ENCODE measurements around the gene SMAD6.

The SMAD6 gene

GRCh38 chr15:66796343-66796742, 94.3 kb downstream of the SMAD6 start:
- no peak for DNase-seq (ENCODE audit: low read depth)

- no peak for DNase-seq (ENCODE audit: low read depth)
Observed at GRCh38 chr15:66797921-66798320, 95.9 kb downstream of the SMAD6 start.

DNA sequence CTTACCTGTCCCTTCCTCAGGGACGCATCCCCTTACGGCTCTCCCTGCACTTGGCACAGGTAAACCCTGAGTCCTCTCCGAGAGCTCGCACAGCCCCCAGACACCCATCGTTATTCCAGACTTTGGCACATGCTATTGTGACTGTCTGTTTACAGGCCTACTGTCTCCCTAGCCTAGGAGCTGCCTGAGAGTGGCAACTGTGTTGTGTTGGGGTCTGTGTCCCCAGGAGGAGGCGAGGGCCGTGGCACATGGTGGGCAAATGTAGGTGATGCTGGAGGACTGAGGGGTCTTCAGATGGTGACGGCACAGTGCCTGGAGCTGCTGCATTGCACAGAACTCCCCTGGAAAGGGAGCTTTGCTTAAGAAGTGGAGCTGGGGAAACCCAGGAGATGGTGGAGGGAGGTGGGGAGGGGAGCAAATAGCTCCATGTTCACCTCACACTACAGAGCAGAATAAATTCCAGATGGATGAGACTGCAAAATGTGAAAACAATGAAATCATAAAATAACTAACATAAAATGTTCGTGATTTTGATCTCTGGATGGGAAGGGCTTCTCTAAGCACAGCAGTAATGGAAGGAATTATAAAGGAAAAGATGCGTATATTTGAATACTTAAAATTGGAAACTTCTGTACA, 96.5 kb downstream of the SMAD6 start:
- no peak for DNase-seq (ENCODE audit: low read depth)

DNA sequence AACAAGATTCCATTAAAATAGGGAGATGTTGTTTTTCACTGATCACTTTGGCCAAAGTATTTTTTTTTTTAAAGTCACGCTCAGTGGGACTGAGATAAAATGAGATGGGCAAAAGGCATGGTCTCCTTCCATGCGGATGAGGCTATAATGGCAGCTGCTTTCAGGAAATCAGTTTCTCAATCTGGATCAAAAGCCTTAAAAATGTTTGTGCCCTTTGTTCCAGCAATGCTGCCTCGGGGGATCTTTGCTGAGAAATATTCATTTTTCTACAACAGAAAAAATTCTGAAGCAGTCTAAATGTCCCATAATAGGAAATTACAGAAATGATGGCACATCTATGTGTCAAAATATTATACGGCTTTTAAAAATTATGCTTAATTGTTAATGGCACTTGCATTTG, 97.2 kb downstream of the SMAD6 start:
- DNase-seq (ENCODE audit: low read depth), result no peak

GRCh38 chr15:66800584-66801235, 98.7 kb downstream of the SMAD6 start:
- no peak for DNase-seq (ENCODE audit: low read depth)

- no peak for DNase-seq (ENCODE audit: low read depth)
Observed at GRCh38 chr15:66801266-66801665, 99.2 kb downstream of the SMAD6 start.

DNA sequence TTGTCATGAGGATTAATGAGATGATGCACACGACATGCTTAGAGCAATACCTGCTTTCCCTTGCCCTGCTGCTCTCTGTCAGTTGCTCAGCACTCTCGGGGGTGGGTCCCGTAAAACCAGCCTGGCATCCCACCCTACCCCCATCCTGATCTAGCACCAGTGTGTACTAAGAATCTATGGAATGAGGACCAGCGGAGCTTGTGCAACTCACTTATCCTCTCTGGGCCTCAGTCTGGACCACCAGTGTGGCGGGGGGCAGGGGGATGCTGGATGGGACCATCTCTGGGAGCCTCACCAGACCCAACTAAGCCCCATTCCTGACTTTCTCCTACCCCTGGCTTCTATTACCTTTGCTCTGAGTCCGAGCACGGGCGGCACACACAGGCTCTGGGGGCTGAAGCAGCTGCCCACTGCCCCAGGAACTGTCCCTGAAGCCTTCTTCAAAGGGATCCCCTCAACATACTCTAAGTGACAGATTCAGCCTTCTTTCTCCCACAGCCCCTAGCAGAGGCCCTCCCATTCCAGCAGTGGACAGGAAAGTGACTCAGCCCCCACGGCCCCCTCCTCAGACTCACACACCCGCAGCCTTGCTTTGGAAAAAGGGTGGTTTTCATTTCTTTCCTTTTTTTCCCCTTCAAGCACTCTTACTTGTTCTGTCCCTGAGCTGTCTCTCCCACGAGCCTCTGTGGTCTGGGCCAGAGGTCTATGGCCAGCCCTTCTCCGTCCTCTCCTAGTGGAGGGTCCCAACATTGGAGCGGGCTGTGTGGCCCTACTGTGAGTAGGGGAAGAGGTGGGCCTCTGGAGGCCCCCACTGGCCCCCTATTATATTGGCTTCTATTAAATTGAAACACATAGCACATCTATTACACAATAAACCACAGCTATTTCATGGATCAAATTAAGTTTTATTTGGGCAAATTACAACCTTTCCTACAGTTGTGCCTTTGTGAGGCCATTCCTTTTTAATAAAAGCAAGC, 100.3 kb downstream of the SMAD6 start:
- DNase-seq (ENCODE audit: low read depth), result no peak

- DNase-seq (ENCODE audit: low read depth), result no peak
Observed at GRCh38 chr15:66803182-66803729, 101.2 kb downstream of the SMAD6 start.

GRCh38 chr15:66803749-66804148, 101.7 kb downstream of the SMAD6 start:
- DNase-seq (ENCODE audit: low read depth), result no peak

DNA sequence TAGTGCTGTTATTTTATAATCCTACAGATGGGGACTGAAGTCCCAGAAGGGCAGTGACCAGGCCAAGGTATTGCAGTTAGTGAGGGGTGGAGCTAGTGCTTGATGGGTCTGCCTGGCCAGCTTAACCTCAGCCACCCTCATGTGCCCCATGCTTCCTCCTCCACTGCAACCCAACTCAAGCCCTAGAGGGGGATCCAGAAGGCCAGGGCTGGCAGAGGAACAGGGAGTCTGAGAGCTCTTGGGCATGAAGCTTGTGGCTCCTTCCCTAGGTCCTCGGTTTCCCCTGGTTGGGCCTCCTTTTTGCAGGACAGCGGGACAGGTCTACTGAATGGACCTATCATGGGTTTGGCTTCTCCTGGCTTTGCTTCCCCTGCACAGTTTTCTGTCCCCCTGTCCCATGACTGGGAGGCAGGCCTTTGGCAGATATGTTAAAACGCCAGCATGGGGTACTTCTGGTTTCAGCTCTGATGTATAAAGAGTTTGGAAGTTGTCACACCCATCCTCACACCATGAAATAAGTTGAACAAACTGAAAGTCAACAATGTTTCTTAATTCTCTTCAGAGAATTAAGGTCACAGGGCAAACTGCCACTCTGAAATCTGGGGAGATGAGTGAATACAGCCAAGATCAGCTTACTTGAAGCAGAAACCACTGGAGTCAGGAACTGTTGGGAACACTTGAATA, 103.3 kb downstream of the SMAD6 start:
- no peak for DNase-seq (ENCODE audit: low read depth)

DNA sequence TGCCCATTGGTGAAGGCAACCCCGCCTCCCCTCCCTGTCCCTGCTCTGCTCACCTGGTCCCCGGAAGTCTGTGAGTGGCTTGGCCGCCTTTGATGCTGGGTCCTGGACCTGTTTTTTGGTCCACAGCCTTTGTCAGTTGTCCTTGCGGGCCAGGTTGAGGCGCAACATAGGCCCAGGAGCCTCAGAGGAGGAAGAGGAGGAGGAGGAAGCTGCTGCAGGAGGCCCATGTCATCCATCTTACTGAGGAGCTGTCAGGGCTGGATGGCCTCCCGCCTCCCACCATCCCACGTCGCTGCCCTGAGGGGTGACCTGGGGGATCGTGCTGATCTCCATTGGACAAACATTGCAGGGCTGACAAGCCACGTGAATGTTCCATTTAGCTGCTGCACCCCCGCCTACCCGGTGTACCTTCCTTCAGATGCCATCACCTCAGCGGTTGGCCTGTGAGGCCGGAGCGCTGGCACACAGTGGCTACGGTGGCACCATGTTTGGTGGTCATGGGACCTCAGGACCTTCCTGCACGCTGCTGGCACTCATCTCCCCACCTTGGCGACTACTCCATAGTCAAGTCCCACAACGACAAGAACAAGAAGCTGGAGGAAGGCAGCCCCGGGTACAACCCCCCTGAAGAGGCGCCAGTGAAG, 106.3 kb downstream of the SMAD6 start:
- DNase-seq (ENCODE audit: low read depth), result no peak

DNA sequence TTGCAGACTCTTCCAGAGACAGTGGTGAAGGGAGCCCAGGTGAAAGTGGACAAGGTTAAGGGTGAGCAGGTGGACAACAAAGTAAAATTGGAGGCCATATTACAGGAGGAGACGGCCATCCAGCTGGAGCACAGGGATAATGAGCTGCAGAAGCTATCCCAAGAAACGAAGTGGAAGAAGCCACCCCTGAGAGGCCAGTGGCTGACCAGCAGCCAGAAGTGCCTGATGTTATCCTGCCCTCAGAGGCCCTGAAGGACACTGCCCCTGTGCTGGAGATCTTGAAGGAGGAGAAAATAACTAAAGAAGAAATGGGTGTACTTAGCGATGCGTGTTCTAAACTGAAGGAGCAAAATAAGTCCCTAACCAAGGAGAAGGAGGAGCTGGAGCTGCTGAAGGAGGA, 107.6 kb downstream of the SMAD6 start:
- DNase-seq (ENCODE audit: low read depth), result no peak

DNA sequence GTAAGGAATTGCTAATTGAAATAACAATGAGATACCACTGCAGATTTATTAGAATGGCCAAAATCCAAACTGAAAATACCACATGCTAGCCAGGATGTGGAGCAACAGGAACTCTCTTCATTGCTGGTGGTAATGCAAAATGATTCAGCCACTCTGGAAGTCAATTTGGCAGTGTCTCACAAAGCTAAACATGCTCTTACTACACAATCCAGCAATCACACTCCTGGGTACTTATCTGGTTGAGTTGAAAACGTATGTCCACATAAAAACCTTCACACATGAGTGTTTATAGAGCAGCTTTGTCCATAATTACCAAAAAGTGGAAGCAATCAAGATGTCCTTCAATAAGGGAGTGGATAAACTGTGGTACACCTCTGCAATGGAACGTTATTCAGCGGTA, 113.3 kb downstream of the SMAD6 start:
- no peak for DNase-seq (ENCODE audit: low read depth)

DNA sequence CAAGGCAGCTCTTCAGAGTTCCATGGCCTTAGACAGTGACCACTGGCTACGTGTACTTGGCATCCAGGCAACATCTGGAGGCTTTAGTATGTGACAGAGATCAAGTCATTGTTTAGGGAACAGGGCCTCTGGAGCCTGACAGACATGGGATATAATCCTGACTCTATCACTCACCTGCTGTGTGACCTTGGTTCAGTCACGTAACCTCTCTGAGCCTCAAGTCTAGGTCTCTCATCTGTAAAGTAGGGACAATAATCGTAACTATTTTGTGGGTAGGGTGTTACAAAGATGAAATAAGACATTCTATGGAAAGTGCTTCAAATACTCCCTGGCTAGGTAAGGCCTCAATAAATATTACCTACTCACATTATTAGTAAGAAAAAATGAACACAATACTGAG, 114.2 kb downstream of the SMAD6 start:
- no peak for DNase-seq (ENCODE audit: low read depth)

DNA sequence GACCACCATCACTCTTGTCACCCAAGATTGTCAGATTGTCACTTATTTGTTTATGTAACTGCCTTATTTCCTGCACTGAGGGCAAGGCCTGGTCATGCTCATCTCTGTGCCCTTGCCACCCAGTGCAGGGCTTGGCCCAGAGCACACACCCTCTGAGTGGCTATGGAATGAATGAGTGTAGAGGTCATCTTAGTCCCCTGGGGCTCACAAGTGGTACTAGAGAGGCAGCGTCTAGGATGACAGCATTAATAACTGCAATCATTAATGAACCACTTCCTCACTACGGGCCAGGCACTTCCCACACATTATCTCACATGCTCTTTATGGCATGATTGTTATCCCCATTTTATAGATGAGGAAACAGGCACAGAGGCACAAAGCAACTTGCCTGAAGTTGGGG, 117.0 kb downstream of the SMAD6 start:
- DNase-seq (ENCODE audit: low read depth), result no peak

DNA sequence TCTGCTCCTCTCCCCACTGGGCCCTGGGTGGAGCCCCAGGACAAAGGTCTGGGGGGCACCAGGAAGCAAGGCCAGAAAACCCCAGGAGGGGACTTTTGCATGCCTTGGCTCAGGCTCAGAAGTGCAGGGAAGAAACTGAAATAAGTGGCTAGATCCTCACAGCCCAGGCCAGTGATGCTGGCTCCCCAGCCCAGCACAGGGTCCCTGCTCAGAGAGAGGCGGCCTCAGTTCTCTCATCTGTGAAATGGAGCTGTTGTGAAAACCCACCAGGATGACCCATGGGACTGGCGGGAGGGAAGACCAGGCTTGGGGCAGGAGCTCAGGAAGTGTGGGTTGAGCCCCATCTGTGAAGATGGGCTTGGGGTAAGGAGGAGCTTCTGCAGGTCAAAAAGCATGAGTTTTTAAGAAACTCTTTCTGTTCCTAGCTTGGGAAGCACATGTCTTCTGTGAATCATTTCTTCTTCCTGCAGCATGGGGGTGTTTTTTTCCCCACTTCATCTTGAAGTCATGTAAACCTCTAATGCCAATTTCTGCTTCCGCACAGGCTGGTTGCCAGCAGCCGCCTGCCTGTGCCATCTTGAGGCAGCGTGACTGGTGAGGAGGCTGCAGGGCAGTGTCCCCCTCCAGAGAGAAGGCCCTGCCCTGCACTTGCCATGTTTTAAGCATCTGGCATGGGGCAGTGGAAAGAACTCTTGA, 118.6 kb downstream of the SMAD6 start:
- DNase-seq (ENCODE audit: low read depth), result no peak

GRCh38 chr15:66821307-66821706, 119.3 kb downstream of the SMAD6 start:
- DNase-seq (ENCODE audit: low read depth), result no peak

GRCh38 chr15:66822114-66822513, 120.1 kb downstream of the SMAD6 start:
- DNase-seq (ENCODE audit: low read depth), result no peak

DNA sequence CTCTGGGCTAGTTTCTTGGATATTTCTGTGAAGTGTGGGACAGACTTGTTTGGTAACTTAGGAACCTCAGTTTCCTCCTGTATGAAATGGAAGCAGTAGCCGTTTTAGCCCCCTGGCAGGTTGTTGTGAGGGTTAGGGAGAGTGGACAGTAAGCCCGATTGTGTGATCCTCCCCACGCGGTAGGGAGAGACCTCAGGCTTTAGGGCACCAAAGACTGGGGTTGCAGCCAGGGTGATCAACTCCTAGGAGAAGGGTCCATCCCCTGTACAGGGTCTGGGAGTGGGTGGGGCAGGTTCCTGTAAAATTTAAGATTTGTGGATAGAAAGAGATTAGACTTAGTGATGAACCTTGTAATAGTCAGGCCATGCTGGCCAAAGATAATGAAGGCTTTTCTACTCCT, 120.5 kb downstream of the SMAD6 start:
- DNase-seq (ENCODE audit: low read depth), result no peak

DNA sequence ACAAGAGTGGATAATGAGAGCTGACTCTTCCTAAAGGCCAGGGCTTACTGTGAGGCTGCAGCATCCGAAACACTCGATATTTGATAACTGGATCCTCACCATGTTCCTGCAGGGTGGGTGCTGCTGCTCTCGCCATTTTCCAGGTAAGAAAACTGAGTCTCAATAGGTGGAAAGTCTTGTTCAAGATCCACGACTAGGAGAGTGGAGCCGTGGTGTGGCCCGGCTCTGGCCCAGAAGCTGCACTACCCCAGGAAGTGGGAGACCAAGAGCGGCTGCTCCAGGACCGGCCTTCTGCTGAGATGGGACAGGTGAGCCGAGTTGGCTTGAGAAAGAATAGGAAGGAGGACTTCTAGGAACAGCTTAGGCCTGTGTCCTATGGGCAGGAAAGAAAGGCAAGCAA, 121.6 kb downstream of the SMAD6 start:
- DNase-seq (ENCODE audit: low read depth), result no peak

- DNase-seq (ENCODE audit: low read depth), result no peak
Observed at GRCh38 chr15:66824424-66824823, 122.4 kb downstream of the SMAD6 start.

Data from stimulated activated CD4-positive, alpha-beta T cell treated with anti-CD3 and anti-CD28 coated beads, Interleukin-2, amount 100 ng/mL, for 4 hours (primary cell).